ENCODE results near the gene ZMYND11.

ZMYND11 gene

DNA sequence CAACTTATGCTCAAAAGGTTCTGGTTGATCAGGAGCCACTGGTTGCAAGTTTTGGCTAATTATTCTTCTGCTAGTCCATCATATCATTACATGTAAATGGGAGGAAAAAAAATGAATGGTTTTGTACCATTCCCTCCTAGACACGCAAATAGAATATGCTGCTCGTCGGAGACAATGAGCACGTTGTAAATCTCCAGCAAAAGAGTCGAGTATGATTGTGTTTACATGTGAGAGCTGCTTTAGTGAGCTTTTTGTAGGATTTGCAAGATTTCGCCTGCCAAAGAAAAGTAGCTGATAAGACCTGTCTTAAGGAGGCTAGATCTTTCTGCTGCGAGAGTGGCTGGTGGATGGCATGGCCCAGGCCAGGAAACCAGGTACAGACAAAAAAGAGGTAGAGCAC lies 109.0 kb downstream of the ZMYND11 start (continued):
- no peak for TF ChIP-seq ZNF791 (tag by site-specific recombination; IDR thresholded peaks at IDR 0.05)

DNA sequence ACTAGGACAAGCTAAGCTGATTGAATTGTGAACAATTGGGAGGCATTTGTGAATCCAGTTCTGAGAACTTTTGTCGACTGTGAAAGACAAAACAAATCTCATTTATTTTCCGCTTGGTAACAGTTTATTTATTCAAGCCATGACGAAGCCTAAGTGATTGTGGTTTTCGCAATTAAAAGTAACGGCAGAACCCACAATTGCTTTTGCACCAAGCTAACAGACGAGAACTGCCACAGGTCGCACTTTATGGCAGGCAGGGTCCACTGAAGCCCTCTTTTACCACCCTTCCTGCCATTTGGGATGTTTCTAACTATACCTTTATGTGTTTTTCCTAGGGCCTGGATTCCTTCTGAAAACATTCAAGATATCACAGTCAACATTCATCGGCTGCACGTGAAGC lies 111.2 kb downstream of the ZMYND11 start:
- TF ChIP-seq ZNF677 (tag by site-specific recombination; IDR thresholded peaks at IDR 0.05) = no peak
- TF ChIP-seq ZNF521 (tag by site-specific recombination; IDR thresholded peaks at IDR 0.05) = no peak
- no peak for TF ChIP-seq ZNF132 (tag by site-specific recombination; IDR thresholded peaks at IDR 0.05; ENCODE audit: borderline replicate concordance)
- TF ChIP-seq ZNF626 (tag by site-specific recombination; IDR thresholded peaks at IDR 0.05) = no peak
- TF ChIP-seq ZNF416 (tag by site-specific recombination; IDR thresholded peaks at IDR 0.05) = no peak
- no peak for TF ChIP-seq TCF7L2 (IDR thresholded peaks at IDR 0.05; ENCODE audit: borderline replicate concordance, low read depth, low read length)
- no peak for TF ChIP-seq GFI1B (tag by site-specific recombination; IDR thresholded peaks at IDR 0.05)
- no peak for TF ChIP-seq ZNF223 (tag by site-specific recombination; IDR thresholded peaks at IDR 0.05)
- TF ChIP-seq, protein P1, sequence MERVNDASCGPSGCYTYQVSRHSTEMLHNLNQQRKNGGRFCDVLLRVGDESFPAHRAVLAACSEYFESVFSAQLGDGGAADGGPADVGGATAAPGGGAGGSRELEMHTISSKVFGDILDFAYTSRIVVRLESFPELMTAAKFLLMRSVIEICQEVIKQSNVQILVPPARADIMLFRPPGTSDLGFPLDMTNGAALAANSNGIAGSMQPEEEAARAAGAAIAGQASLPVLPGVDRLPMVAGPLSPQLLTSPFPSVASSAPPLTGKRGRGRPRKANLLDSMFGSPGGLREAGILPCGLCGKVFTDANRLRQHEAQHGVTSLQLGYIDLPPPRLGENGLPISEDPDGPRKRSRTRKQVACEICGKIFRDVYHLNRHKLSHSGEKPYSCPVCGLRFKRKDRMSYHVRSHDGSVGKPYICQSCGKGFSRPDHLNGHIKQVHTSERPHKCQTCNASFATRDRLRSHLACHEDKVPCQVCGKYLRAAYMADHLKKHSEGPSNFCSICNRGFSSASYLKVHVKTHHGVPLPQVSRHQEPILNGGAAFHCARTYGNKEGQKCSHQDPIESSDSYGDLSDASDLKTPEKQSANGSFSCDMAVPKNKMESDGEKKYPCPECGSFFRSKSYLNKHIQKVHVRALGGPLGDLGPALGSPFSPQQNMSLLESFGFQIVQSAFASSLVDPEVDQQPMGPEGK (tag by site-specific recombination; IDR thresholded peaks at IDR 0.05) = no peak
- TF ChIP-seq, protein P2, sequence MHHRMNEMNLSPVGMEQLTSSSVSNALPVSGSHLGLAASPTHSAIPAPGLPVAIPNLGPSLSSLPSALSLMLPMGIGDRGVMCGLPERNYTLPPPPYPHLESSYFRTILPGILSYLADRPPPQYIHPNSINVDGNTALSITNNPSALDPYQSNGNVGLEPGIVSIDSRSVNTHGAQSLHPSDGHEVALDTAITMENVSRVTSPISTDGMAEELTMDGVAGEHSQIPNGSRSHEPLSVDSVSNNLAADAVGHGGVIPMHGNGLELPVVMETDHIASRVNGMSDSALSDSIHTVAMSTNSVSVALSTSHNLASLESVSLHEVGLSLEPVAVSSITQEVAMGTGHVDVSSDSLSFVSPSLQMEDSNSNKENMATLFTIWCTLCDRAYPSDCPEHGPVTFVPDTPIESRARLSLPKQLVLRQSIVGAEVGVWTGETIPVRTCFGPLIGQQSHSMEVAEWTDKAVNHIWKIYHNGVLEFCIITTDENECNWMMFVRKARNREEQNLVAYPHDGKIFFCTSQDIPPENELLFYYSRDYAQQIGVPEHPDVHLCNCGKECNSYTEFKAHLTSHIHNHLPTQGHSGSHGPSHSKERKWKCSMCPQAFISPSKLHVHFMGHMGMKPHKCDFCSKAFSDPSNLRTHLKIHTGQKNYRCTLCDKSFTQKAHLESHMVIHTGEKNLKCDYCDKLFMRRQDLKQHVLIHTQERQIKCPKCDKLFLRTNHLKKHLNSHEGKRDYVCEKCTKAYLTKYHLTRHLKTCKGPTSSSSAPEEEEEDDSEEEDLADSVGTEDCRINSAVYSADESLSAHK (tag by site-specific recombination; IDR thresholded peaks at IDR 0.05) = no peak
- TF ChIP-seq, protein P3, sequence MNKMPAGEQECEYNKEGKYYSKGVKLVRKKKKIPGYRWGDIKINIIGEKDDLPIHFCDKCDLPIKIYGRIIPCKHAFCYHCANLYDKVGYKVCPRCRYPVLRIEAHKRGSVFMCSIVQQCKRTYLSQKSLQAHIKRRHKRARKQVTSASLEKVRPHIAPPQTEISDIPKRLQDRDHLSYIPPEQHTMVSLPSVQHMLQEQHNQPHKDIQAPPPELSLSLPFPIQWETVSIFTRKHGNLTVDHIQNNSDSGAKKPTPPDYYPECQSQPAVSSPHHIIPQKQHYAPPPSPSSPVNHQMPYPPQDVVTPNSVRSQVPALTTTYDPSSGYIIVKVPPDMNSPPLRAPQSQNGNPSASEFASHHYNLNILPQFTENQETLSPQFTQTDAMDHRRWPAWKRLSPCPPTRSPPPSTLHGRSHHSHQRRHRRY (tag by site-specific recombination; IDR thresholded peaks at IDR 0.05) = no peak
- TF ChIP-seq, protein P4, sequence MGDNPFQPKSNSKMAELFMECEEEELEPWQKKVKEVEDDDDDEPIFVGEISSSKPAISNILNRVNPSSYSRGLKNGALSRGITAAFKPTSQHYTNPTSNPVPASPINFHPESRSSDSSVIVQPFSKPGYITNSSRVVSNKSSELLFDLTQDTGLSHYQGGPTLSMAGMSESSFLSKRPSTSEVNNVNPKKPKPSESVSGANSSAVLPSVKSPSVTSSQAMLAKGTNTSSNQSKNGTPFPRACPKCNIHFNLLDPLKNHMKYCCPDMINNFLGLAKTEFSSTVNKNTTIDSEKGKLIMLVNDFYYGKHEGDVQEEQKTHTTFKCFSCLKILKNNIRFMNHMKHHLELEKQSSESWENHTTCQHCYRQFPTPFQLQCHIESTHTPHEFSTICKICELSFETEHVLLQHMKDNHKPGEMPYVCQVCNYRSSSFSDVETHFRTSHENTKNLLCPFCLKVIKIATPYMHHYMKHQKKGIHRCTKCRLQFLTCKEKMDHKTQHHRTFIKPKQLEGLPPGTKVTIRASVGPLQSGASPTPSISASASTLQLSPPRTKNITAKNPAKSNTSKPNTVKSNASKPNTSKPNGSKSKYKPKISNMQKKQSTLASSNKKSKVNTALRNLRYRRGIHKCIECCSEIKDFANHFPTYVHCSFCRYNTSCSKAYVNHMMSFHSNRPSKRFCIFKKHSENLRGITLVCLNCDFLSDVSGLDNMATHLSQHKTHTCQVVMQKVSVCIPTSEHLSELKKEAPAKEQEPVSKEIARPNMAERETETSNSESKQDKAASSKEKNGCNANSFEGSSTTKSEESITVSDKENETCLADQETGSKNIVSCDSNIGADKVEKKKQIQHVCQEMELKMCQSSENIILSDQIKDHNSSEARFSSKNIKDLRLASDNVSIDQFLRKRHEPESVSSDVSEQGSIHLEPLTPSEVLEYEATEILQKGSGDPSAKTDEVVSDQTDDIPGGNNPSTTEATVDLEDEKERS (tag by site-specific recombination; IDR thresholded peaks at IDR 0.05) = no peak
- TF ChIP-seq, protein P5, sequence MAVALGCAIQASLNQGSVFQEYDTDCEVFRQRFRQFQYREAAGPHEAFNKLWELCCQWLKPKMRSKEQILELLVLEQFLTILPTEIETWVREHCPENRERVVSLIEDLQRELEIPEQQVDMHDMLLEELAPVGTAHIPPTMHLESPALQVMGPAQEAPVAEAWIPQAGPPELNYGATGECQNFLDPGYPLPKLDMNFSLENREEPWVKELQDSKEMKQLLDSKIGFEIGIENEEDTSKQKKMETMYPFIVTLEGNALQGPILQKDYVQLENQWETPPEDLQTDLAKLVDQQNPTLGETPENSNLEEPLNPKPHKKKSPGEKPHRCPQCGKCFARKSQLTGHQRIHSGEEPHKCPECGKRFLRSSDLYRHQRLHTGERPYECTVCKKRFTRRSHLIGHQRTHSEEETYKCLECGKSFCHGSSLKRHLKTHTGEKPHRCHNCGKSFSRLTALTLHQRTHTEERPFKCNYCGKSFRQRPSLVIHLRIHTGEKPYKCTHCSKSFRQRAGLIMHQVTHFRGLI (tag by site-specific recombination; IDR thresholded peaks at IDR 0.05) = no peak
- TF ChIP-seq ZNF266 (tag by site-specific recombination; IDR thresholded peaks at IDR 0.05; ENCODE audit: low read depth) = no peak
- Histone ChIP-seq H3K27ac (ENCODE audit: extremely low read depth, low read depth, low read length) (no peak overlapping the region), H3K36me3 (ENCODE audit: control insufficient read depth in 2 of 2, insufficient read depth in 1 of 2, low read length in 2 of 2) (peaks cover 28 to 52% of the 10 kb centered on the region in 2 experiments), H3K9me3 (ENCODE audit: control insufficient read depth, insufficient read depth, low read depth, low read length) (no peaks in the 10 kb centered on the region), H3K4me3 (ENCODE audit: low read depth, low read length) (no peak overlapping the region), H3K4me1 (ENCODE audit: control insufficient read depth, insufficient read depth, low read length) (no peaks in the 10 kb centered on the region)
- ChIA-PET CTCF (no interaction called here), POLR2A (no interaction called here)
